NCI-H1694 treated with DMSO at 0.1 percent for 48 hours (cell line): ENCODE results near the gene SETD1A.

ENCODE experiments used
- DNase-seq: peaks from one replicate; lab custom pipeline; 2025; lab: John Stamatoyannopoulos, UW

SETD1A gene

GRCh38 chr16:30957456-30958174 is at the start of gene SETD1A:
Gene SETD1A (plus strand): TSS chr16:30957754. CDS start chr16:30958732, 978 bp downstream.
- peak; percentile 75 for DNase-seq

GRCh38 chr16:30910427-30911029 is 47.0 kb upstream of the SETD1A start:
- DNase-seq, result no peak

- DNase-seq, result no peak
These were observed 44.7 kb upstream of the SETD1A start for GRCh38 chr16:30912794-30913412.

- DNase-seq, result no peak
These were observed 42.7 kb upstream of the SETD1A start for GRCh38 chr16:30914830-30915229.

- no peak for DNase-seq
These were observed 38.9 kb upstream of the SETD1A start for GRCh38 chr16:30918614-30919013.

GRCh38 chr16:30920891-30921290 is 36.7 kb upstream of the SETD1A start:
- no peak for DNase-seq

- DNase-seq, result no peak
These were observed 36.2 kb upstream of the SETD1A start for GRCh38 chr16:30921459-30921747.

- peak; percentile 79 for DNase-seq
These were observed 35.7 kb upstream of the SETD1A start for GRCh38 chr16:30921748-30922419.

GRCh38 chr16:30922420-30922959 is 35.1 kb upstream of the SETD1A start:
- peak; percentile 99 for DNase-seq

- peak; percentile 99 for DNase-seq
These were observed 34.5 kb upstream of the SETD1A start for GRCh38 chr16:30922960-30923535.

- DNase-seq, result no peak
These were observed 33.9 kb upstream of the SETD1A start, which contains the start of gene FBXL19 for GRCh38 chr16:30923554-30924075. Gene FBXL19 (plus strand): TSS chr16:30923572. CDS start chr16:30925755, 2,183 bp downstream.

- no peak for DNase-seq
These were observed 33.3 kb upstream of the SETD1A start for GRCh38 chr16:30924076-30924912.

- DNase-seq, result no peak
These were observed 32.5 kb upstream of the SETD1A start for GRCh38 chr16:30924913-30925631.

- DNase-seq, result no peak
These were observed 31.9 kb upstream of the SETD1A start for GRCh38 chr16:30925632-30925987.

GRCh38 chr16:30925995-30926811 is 31.4 kb upstream of the SETD1A start:
- DNase-seq, result no peak

- no peak for DNase-seq
These were observed 30.4 kb upstream of the SETD1A start for GRCh38 chr16:30926937-30927788.

- peak; percentile 77 for DNase-seq
These were observed 29.7 kb upstream of the SETD1A start for GRCh38 chr16:30927789-30928378.

- no peak for DNase-seq
These were observed 29.2 kb upstream of the SETD1A start for GRCh38 chr16:30928390-30928789.
